ENCODE results near the gene MOB3B.

Gene MOB3B

DNA sequence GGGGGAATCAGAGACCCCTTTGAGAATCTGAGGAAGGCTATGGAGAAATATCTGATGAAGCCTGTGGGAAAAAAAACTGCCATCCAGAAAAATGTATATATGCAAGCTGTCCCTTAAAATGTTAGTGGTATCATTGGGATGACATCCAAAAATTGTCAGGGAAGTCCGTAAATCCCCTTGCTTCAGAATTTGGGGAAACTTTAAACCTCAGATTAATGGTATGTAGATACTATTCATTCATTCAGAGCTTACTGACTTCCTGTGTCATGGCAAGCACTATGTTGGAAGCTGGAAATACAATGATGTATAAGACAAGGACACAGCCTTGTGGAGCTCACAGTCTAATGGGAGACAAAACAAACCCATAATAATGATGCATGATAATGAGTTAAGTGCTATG lies 10.9 kb upstream of the MOB3B start:
- no peak for DNase-seq

DNA sequence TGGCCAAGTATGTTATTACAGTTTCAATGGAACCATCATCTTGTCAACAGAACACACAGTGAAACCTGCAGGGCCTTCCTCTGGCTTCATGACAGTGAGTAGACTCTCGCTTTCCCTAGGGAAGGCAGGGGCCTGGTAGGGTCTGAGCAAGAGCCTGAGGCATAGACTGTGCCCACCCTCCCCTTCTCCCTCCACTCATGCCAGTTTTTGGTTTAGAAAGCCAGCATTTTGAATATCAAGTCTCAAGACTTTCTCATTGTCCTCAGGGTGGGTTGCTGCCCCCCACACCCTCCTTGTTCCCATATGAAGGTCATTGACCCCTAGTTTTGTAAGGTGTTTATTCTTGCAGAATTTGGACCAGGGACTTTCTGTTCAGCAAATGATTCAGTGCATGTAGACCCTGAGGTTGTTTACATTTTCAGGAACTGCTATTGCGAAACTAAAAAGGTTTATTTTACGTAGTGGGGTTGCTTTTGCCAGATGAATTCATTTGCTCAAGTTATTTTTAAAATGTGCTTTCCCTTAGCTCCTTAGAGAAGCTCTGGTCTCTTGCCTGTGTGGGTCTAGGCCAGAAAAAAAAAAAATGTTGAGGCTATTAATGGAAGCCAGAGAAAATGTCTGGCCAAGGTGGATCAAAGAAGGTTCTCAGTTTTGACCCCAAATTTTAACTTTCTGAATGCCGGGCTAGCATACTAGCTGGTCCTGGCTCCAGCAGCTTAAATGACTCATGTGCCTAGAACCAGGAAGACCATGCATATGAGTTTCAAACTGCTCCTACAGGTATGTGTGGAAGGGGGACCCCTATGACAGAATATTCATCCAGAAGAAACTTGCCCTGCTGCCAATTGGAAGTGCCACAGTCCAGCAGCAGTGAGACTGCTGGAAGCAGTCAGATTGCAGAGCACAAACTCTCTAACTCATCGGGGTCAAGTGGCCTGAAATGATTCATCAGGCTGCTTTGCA lies 10.1 kb upstream of the MOB3B start:
- no peak for DNase-seq

DNA sequence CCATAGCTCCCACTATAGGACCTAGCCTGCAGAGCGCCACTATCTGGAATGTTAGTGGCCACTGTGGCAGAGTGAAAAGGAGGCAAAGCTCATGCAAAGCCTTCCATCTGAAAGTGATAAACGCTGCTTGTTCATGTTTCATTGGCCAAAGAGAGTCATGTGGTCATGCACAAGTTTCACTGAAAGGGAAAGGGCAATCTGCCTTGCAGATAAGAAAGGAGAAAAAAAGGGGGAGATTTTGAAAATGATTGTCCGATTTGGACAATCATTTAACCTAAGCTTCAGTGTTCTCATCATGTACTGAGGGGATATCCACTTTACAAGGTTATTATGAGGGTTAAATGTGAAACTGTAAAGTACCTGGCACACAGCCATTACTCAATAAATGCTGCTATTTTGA lies 9.0 kb upstream of the MOB3B start:
- no peak for DNase-seq

DNA sequence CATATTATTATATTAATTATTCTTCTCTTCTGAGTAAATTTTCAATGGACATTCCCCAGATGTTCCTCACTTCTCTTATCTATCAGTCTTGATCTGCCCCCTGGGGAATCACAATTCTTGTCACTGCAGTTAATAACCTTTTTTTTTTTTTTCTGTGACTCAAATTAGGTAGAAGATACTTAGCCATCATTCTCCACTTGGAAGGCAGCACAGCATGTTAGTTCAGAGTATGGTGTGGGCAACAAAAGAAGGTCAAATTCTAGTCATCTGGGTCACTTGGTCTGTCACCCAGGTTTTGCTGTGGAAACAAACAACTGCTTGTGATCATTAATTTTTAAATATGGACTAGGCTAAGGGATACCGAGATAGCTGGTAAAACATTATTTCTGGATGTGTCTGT lies 8.1 kb upstream of the MOB3B start:
- no peak for DNase-seq

DNA sequence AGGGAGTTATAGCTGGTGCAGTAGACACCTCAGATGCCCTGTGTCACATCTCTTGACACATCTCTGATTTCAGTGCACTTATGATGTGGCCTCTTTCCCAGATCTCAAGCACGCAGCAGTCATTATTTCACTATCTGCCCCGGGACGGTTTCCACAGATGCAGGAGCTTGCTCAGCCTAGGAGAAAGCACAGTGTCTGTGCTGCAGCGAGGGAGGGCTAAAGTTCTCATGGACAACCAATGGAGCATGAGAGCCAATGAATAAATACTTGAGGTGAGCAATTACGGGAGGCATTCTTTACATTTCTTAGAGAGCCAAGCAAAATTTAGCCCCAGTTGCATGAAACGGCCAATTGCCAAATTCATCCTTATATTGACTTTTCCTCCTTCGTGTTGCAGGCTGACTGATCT lies 7.4 kb upstream of the MOB3B start:
- no peak for DNase-seq

DNA sequence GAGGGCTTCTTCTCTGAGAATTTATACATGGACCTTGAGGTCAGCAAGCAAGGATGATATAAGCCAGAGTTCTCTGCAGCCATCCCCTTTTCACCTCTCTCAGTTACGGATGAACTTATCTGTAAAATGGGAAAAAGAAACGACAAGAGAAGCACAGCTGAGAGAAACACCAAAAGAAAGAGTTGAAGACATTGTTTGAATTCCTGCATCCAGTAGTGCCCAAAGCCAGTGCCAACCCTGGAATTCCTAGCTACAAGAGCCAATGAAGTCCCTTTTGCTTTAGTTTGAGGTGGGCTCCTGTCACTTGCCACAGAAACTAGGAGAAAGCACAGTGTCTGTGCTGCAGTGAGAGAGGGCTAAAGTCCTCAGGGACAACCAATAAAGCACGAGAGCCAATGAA lies 6.6 kb upstream of the MOB3B start:
- no peak for DNase-seq

DNA sequence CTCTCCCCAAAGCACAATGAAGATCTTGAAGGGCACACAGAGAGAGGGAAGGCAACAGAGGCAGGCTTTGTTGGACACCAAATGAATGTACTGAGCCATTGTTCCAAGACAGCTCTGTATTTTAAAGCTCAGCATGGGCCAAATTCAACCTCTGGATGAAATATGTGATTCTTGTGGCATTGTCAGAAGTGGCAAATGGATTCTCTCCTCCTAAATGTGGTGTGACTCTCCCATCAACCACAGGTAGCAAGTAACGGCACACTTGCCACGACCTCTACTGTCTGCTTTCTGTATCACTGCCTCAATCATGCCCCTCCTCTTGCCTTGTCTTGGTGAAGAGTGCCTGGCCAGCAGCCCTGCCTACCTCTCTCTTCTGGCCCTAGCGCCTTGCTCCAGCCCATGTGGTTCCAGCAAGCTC lies 6.1 kb upstream of the MOB3B start:
- no peak for DNase-seq

DNA sequence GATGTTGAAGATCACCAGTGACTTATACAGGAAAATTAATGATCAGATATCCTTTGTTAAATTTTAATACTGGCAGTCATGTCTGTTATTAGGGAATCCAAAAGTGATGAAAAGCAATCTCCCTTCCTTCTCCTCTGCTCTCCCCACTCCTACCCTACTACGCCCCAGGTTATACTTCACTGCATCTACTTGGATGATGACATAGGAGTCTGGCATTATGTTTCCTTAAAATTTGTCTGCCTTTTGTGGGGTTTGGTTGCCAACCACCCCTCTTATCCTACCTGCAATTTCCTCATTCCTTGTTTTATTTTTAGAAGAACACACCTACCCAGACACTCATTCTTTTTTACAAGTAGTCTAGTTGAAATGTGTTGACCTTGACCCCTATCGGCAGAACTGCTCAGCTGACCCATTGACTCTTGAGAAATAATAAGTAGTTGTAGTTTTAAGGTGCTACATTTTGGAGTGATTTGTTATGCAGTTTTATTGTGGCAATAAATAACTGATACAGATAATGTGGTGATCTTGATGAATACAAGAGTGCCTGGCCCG lies 5.1 kb upstream of the MOB3B start:
- no peak for DNase-seq

DNA sequence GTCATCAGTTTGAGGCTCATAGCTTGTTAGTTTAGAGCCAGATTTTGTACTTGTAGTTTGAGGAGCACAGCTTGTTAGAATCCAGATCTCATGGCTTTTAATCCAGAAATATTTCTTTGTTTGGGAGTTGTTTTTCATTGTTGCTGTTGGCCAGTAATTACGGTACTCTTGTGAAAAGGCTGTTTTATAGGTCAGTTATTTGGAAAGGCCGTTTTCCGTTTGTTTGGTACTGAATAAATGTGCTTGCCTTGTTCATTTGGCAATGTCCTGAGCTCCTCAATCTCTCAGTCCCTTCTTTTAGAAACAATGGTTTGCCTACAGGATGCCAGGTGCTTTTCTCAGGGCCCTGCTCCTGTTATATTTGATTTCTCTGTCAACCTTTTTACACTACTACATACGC lies 4.5 kb upstream of the MOB3B start:
- no peak for DNase-seq

DNA sequence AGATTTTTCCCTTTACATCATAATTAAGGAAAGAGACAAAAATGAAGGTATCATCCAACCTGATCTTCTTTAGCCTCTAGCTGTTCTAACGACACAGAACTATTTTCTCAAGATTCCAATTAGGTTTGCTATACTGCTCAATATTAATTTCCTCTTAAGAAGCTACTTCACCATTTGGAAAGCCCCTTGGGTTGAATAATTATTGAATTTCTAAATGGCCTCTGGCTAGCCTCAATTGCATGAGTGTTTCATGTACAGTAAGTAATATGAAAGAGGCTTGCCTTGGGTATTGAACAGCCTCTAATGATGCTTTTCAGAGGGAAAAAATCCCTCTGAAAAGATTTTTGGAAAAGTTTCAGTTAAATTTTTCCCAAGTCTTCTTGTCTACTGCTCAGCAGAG lies 3.7 kb upstream of the MOB3B start:
- no peak for DNase-seq

DNA sequence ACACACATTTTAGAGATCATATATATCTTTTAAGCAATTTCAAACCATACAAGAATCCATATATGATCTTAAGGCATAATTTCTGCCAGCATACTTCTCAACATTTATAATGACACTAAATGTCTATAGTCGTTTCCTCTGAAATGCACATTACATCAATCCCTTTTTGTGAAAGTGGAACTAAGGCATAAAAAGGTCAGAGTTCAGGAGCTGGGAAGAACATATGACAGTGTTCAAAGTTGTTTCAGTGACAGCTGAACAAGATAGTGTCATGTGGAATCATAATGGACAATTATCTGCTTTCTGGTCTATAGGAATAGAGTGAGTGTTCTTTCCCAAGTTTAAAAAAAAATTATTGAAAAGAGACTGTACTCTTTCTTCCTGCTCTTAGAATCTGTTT lies 2.4 kb upstream of the MOB3B start:
- DNase-seq = no peak

DNA sequence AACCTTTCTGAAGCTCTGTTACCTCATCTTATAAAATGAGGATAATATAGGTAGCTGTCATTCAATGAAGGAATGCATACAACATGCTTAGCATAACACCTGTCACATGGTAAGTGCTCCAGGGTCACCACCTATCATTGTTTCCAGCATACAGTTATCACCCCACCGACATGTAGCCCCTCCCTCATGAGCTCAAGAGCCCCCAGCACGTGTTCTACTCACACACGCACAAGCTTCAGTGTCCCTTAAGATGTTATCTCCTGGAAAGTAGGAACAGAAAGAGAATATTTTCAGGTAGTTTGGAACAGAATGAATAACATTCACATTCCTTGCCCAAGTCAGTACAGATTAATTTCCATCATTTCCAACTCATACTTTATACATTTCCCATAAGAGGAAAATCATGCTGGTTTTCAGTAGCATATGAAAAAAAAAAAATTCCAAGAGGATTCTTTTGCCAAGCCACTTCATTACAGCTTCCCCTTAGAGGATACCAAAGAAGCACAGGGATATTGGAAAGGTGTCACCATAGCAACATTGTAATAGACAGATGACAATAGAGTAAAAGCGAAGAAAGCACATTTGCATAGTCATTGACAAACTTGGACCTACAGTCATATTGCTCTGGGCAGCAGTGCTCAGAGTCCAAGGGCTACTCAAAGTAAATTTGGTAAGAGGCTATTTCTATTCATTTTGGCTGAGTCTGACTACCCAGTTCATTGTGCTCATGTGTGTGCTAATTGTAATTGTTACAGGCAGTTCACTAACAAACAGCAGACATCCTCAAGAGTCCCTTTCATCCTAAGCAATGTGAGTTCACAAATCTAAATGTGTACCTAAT lies 1.5 kb upstream of the MOB3B start:
- no peak for DNase-seq

DNA sequence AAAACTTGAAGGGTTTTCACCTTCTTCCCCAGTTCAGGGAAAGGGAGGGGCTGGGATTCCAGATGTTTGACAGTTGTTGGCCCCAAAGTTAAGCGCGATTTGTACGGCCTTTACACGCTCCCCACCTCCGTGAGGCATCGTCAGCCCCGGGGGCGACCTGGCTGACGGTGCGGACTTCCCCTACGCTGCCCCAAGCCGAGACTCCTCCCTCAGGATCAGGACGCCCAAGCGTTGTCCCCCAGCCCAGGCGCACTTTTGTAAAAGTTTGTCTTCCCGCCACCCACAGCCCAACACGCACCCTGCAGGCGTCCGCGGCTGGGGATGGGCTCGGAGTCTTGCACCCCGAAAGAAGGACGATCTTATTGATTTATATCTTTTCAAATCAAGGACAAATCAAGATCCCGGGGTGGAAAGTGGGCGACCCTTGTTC lies 713 bp downstream of the MOB3B start:
- DNase-seq = no peak

DNA sequence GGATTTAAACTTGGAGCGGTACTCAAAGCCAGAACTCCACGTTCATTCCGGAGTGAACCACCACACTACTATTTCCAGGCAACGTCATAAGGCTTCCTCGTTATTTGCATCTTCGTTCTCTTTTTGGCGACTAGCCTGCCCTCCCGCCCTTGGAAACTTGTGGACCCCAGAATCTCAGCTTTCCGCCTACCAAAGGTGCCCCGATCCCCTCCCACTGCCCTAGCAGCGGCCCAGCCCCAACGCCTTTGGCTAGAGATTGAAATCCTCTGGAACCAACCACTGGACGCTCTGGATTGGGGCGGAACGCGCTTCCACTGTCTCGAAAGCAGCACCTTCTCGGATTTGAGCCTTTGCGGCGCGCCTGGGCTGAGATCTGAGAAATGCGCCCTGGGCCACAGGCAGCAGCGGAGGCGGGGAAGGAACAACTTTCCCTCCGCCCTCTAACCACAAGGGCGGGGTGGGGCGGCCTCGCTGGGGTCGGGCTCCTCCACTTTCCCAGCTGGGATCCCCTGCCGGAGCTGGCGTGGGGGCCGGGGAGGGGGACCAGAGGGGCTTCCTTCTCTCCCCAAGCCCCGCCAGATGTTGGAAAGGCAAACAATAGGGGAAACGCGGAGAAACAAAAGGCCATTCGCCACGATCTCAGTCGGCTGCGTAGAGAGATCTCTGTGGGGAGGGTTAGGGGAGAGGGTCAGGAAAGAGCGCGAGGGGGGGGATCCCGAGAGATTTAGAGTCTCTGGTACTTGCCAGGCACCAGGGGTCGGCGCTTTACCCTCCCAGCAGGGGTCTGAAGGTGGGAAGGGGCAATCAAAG lies 1.3 kb downstream of the MOB3B start:
- no peak for DNase-seq

DNA sequence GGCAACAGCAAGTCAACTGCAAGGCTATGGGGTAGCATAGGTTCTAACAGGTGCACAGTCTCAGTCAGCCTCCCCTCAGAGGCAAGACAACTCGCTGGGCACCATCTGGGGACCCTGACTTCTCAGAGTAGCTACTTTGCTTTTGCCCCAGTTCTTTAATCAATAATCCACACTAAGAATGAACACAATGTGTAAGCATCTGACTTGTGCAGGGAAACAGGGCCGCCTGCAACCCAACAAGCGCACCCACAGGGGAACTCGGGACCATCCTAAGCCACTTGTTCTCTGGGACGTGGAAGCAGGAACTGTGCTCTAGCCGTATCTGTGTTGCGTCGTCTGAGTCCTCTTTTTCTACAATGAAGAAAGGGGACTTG lies 1.9 kb downstream of the MOB3B start:
- no peak for DNase-seq

DNA sequence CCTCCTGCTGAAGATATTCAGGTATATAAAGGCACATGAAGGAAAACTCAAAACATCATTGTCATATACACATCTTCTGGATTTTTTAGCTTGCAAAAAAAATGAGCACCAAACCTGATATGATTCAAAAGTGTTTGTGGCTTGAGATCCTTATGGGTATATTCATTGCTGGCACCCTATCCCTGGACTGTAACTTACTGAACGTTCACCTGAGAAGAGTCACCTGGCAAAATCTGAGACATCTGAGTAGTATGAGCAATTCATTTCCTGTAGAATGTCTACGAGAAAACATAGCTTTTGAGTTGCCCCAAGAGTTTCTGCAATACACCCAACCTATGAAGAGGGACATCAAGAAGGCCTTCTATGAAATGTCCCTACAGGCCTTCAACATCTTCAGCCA lies 5.4 kb downstream of the MOB3B start, which contains the start of gene IFNK:
TSS of gene IFNK (plus strand) at position 55 of the 400 bp plus-strand sequence. CDS start at position 102, 47 bp downstream.
- no peak for DNase-seq

DNA sequence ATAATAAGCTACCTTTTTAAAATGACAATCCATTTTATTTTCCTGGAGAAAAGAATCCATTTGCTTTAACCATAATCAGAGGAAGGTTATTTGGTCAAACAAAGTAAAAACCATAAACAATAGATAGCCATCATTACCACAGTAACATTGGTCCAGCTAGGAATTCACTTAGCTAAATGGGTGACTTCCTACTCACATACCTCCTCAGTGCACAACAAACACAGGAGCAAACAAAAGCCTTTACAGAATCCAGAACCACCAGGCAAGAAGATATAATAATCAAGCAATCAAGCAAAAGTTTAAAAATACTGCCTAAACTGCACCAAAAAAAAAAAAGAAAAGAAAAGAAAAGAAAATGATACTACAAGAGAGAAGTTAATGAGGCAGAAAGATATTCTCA lies 6.5 kb downstream of the MOB3B start:
- DNase-seq = no peak

DNA sequence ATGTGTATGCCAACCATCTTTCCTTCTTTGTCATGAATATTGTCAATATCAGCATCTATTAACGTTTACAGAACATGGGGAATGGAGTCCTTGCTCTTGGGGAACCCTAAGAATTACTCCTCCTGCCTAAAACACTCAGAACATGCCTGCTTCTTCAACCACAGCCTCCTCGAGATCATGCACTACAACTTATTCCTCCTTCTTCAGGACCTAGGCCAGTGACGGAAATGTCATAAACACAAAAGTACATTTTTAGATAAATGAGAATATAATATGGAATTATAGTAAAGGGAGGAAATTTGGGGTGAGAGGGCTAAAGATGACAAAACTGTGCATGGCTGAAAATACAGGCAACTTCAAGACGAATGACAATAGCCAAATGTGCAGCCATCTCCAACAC lies 8.6 kb downstream of the MOB3B start:
- DNase-seq = no peak

DNA sequence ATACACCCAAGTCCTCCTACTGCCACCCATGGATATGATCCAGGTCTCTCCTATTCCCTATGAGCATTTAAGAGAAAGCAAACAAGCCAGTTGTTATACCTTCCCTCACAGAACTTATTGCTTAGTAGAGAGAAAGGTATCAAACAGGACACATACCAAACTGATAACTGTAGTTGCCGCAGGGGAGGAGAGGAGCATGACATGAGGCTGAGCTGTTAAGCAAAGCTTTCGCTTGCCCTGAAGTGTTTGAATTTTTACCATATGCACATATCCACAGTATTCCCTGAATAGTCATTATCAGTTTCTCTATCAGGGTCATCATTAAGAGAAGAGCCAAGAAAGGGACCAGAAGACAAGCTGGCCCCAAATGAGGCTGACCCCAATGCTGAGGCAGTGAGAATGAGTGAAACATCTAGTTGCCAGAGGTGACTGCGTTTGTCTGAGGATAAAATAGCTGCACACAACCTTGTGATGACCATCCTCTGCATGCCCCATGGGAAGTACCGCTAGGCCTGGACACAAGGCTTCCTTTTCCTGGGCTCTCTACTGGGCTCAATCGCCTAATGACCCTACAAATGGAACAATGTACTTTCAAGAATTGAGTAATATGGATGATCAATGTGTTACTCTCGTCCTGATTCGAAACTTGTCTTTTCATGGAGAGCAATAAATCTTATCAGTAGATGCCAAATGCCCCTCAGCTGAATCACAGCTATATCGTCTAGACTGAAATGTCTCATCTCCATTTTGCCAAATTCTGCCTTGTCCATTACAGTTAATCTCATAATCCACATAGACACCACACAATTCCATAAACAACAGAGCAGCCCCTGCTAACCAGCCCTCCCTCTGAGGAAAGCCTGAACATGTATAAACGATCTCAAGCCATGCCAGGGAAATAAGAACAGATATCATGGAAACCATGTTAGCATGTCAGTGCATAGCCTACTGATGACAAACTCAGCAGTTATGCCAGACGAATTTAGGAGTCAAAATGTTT lies 9.8 kb downstream of the MOB3B start:
- DNase-seq = no peak

DNA sequence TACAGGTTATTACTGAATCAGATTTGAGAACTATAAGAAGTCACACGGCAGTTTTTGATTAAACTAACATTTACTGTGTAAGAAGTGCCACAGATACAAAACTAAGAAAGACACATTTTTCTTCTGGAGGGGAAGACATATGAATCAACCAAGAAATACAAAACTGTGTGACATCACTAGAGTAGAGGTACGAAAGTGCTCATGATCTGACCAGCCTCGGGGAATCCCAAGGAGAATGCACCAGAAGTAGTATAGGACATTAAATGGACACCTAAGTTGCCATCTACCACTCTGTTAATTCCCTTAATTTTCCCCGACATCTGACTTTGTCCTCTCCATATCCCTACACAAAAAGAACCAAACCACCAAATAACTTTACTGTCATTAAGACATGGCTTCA lies 10.8 kb downstream of the MOB3B start:
- no peak for DNase-seq

DNA sequence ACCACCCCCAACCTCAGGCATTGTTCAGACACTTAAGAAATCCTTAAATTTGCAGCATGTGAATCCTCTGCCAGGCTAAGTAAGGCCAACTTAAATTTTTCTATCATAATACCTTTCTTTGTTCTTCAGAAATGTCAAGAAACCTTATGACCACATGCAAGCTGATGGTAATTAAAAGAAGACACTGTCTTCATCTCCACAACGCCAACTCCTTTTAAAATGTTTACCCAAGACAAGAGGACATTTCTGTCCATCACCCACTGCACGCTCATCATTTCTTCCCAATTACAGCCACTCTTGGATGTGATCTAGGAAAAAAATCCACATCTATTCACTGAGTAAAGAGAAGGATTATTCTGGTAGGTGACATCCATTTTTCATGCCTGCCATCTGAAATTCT lies 11.6 kb downstream of the MOB3B start:
- DNase-seq = no peak

Data from NCI-H2029 treated with DMSO at 0.1 percent for 48 hours (cell line).